ENCODE measurements around the gene TXNRD1.

The TXNRD1 gene

GRCh38 chr12:104358353-104359003, 142.9 kb downstream of the TXNRD1 start:
- WGBS, 2 donors (ENCODE audit: extremely low coverage in 2 of 2, insufficient read length in 2 of 2, insufficient replicate concordance in 1 of 2), result no CpG with 5 or more reads among the region's 5 CpGs
- Histone ChIP-seq H2BK12ac (ENCODE audit: low read length) (no peak overlapping the region), H4K91ac (ENCODE audit: low read depth, low read length, poor library complexity) (no peak overlapping the region), H3K27ac (replicated peaks; ENCODE audit: low read length) (no peak overlapping the region), H3K18ac (ENCODE audit: low read length) (no peak overlapping the region), H3K4me2 (ENCODE audit: insufficient read depth, low read length, poor library complexity, severe bottlenecking) (no peak overlapping the region), H3K9ac (ENCODE audit: low read depth, low read length, poor library complexity) (no peak overlapping the region), H2BK15ac (ENCODE audit: low read length) (no peak overlapping the region), H4K8ac (ENCODE audit: low read depth, low read length) (no peak overlapping the region), H3K79me1 (ENCODE audit: low read depth, low read length) (no peaks in the 10 kb centered on the region), H3K4me3 (ENCODE audit: low read length in 2 of 2) (no peak overlapping the region), H3K4me1 (ENCODE audit: control insufficient read depth in 2 of 2, insufficient read depth in 1 of 2, low read depth in 1 of 2, low read length in 2 of 2) (no peaks in the 10 kb centered on the region), H3K23ac (ENCODE audit: low read depth, low read length, poor library complexity) (no peak overlapping the region), H3K14ac (ENCODE audit: low read length) (no peak overlapping the region), H2BK120ac (ENCODE audit: low read depth, low read length) (no peak overlapping the region), H3K36me3 (replicated peaks in 1 of 2; ENCODE audit: control insufficient read depth in 2 of 2, insufficient read depth in 2 of 2, low read length in 2 of 2) (peaks cover 2 to 10% of the 10 kb centered on the region in 2 donors), H3K27me3 (ENCODE audit: control insufficient read depth in 3 of 3, insufficient read depth in 3 of 3, low read depth in 1 of 3, low read length in 3 of 3) (no peaks in the 10 kb centered on the region), H3K9me3 (replicated peaks in 1 of 2; ENCODE audit: control insufficient read depth in 2 of 2, insufficient read depth in 1 of 2, low read depth in 1 of 2, low read length in 2 of 2) (peaks cover 4 to 12% of the 10 kb centered on the region in 2 donors), H2AFZ (ENCODE audit: low read length) (no peak overlapping the region), H2BK5ac (ENCODE audit: low read length) (no peak overlapping the region), H3K4ac (ENCODE audit: low read length) (no peak overlapping the region), H2AK5ac (ENCODE audit: low read depth, low read length) (no peak overlapping the region)
- DNase-seq (ENCODE audit: low spot score), result no peak

DNA sequence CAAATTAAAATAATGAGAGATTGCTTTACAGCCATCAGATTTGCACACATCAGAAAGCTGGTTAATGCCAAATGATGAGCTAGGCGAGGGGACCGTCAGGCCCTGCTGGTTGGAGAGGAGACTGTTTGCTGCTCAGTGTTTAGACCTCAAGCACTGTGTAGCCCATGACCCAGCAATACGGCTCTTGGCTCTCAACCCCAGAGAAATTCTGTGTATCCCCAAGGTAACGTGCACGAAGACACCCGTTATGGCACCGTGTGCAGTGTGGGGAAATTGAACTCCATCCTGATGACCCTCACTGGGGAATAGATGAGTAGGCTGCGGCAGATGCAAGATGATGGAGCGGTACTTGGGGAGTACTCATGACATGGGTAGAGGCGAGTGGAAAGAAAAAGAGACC, 143.6 kb downstream of the TXNRD1 start:
- Histone ChIP-seq H2AFZ (ENCODE audit: low read length) (no peak overlapping the region), H3K9me3 (replicated peaks in 1 of 2; ENCODE audit: control insufficient read depth in 2 of 2, insufficient read depth in 1 of 2, low read depth in 1 of 2, low read length in 2 of 2) (peaks cover 4 to 12% of the 10 kb centered on the region in 2 donors), H2BK12ac (ENCODE audit: low read length) (no peak overlapping the region), H3K27me3 (ENCODE audit: control insufficient read depth in 3 of 3, insufficient read depth in 3 of 3, low read depth in 1 of 3, low read length in 3 of 3) (no peaks in the 10 kb centered on the region), H2BK120ac (ENCODE audit: low read depth, low read length) (no peak overlapping the region), H3K4me1 (ENCODE audit: control insufficient read depth in 2 of 2, insufficient read depth in 1 of 2, low read depth in 1 of 2, low read length in 2 of 2) (no peaks in the 10 kb centered on the region), H2BK15ac (ENCODE audit: low read length) (no peak overlapping the region), H3K79me1 (ENCODE audit: low read depth, low read length) (no peaks in the 10 kb centered on the region), H4K91ac (ENCODE audit: low read depth, low read length, poor library complexity) (no peak overlapping the region), H3K4me2 (ENCODE audit: insufficient read depth, low read length, poor library complexity, severe bottlenecking) (no peak overlapping the region), H3K23ac (ENCODE audit: low read depth, low read length, poor library complexity) (no peak overlapping the region), H3K14ac (ENCODE audit: low read length) (no peak overlapping the region), H3K9ac (ENCODE audit: low read depth, low read length, poor library complexity) (no peak overlapping the region), H3K18ac (ENCODE audit: low read length) (no peak overlapping the region), H2AK5ac (ENCODE audit: low read depth, low read length) (no peak overlapping the region), H2BK5ac (ENCODE audit: low read length) (no peak overlapping the region), H3K27ac (replicated peaks; ENCODE audit: low read length) (no peak overlapping the region), H3K4me3 (ENCODE audit: low read length in 2 of 2) (no peak overlapping the region), H4K8ac (ENCODE audit: low read depth, low read length) (no peak overlapping the region), H3K4ac (ENCODE audit: low read length) (no peak overlapping the region), H3K36me3 (replicated peaks in 1 of 2; ENCODE audit: control insufficient read depth in 2 of 2, insufficient read depth in 2 of 2, low read length in 2 of 2) (peaks cover 2 to 10% of the 10 kb centered on the region in 2 donors)
- no CpG with 5 or more reads among the region's 10 CpGs for WGBS, 2 donors (ENCODE audit: extremely low coverage in 2 of 2, insufficient read length in 2 of 2, insufficient replicate concordance in 1 of 2)
- DNase-seq (ENCODE audit: low spot score), result no peak

- H2BK5ac ChIP-seq (ENCODE audit: low read length), result no peak overlapping the region
- H2BK15ac ChIP-seq (ENCODE audit: low read length), result no peak overlapping the region
- no peak overlapping the region for H3K4me2 ChIP-seq (ENCODE audit: insufficient read depth, low read length, poor library complexity, severe bottlenecking)
- H2AK5ac ChIP-seq (ENCODE audit: low read depth, low read length), result no peak overlapping the region
- peaks cover 0 to 2% of the 10 kb centered on the region in 2 donors for H3K36me3 ChIP-seq (replicated peaks in 1 of 2; ENCODE audit: control insufficient read depth in 2 of 2, insufficient read depth in 2 of 2, low read length in 2 of 2)
- no peak overlapping the region for H3K4ac ChIP-seq (ENCODE audit: low read length)
- H2AFZ ChIP-seq (ENCODE audit: low read length), result no peak overlapping the region
- no peak overlapping the region for H4K91ac ChIP-seq (ENCODE audit: low read depth, low read length, poor library complexity)
- no peak for DNase-seq (ENCODE audit: low spot score)
- H2BK12ac ChIP-seq (ENCODE audit: low read length), result no peak overlapping the region
- no peaks in the 10 kb centered on the region for H3K27me3 ChIP-seq (ENCODE audit: control insufficient read depth in 3 of 3, insufficient read depth in 3 of 3, low read depth in 1 of 3, low read length in 3 of 3)
- no peak overlapping the region for H3K27ac ChIP-seq (replicated peaks; ENCODE audit: low read length)
- no peaks in the 10 kb centered on the region for H3K79me1 ChIP-seq (ENCODE audit: low read depth, low read length)
- no peak overlapping the region for H4K8ac ChIP-seq (ENCODE audit: low read depth, low read length)
- peaks cover 4 to 12% of the 10 kb centered on the region in 2 donors for H3K9me3 ChIP-seq (replicated peaks in 1 of 2; ENCODE audit: control insufficient read depth in 2 of 2, insufficient read depth in 1 of 2, low read depth in 1 of 2, low read length in 2 of 2)
- no CpG with 5 or more reads among the region's 3 CpGs for WGBS, 2 donors (ENCODE audit: extremely low coverage in 2 of 2, insufficient read length in 2 of 2, insufficient replicate concordance in 1 of 2)
- no peak overlapping the region for H3K9ac ChIP-seq (ENCODE audit: low read depth, low read length, poor library complexity)
- no peak overlapping the region for H3K18ac ChIP-seq (ENCODE audit: low read length)
- no peak overlapping the region for H2BK120ac ChIP-seq (ENCODE audit: low read depth, low read length)
- H3K4me3 ChIP-seq (ENCODE audit: low read length in 2 of 2), result no peak overlapping the region
- no peak overlapping the region for H3K23ac ChIP-seq (ENCODE audit: low read depth, low read length, poor library complexity)
- no peak overlapping the region for H3K14ac ChIP-seq (ENCODE audit: low read length)
- H3K4me1 ChIP-seq (ENCODE audit: control insufficient read depth in 2 of 2, insufficient read depth in 1 of 2, low read depth in 1 of 2, low read length in 2 of 2), result no peaks in the 10 kb centered on the region
Observed at GRCh38 chr12:104360157-104360556, 144.6 kb downstream of the TXNRD1 start.

DNA sequence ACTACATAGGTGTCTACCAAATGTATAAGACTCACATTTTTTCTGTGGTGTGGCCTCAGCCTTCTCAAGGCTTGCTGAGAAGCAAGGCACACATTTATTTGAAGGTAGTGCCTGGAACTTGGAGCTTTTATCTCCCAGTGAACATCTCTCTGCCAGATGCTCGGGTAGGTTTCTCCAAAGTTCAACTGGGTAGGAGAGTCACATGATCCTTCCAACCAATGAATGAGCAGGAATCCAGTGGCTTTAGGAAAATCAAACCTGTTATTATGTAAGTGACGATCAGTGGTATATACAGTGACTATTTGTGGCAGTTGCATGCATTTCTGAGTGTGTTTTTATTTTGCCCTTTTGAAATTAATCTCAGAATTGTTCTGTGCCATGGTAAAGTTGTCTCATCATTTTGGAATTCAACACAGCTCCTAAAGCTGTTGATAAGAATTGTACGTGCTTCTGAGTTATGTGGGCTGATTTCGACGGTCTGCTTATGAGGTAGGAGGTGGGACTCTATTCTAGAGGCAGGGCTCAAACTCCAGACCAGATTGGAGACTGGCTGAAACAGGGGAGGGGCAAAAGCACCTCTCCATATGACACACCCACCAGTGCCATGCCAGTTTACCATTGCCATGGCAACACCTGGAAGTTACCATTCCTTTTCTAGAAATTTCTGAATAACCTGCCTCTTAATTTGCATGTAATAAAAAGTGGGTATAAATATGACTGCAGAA, 145.6 kb downstream of the TXNRD1 start:
- no peaks in the 10 kb centered on the region for H3K27me3 ChIP-seq (ENCODE audit: control insufficient read depth in 3 of 3, insufficient read depth in 3 of 3, low read depth in 1 of 3, low read length in 3 of 3)
- no peak overlapping the region for H3K23ac ChIP-seq (ENCODE audit: low read depth, low read length, poor library complexity)
- no peak overlapping the region for H4K8ac ChIP-seq (ENCODE audit: low read depth, low read length)
- no peak overlapping the region for H3K9ac ChIP-seq (ENCODE audit: low read depth, low read length, poor library complexity)
- no peak overlapping the region for H2AFZ ChIP-seq (ENCODE audit: low read length)
- no peaks in the 10 kb centered on the region for H3K79me1 ChIP-seq (ENCODE audit: low read depth, low read length)
- H2BK12ac ChIP-seq (ENCODE audit: low read length), result no peak overlapping the region
- no peak overlapping the region for H3K27ac ChIP-seq (replicated peaks; ENCODE audit: low read length)
- H4K91ac ChIP-seq (ENCODE audit: low read depth, low read length, poor library complexity), result no peak overlapping the region
- no CpG with 5 or more reads among the region's 5 CpGs for WGBS, 2 donors (ENCODE audit: extremely low coverage in 2 of 2, insufficient read length in 2 of 2, insufficient replicate concordance in 1 of 2)
- H3K4me1 ChIP-seq (ENCODE audit: control insufficient read depth in 2 of 2, insufficient read depth in 1 of 2, low read depth in 1 of 2, low read length in 2 of 2), result no peaks in the 10 kb centered on the region
- H3K4me2 ChIP-seq (ENCODE audit: insufficient read depth, low read length, poor library complexity, severe bottlenecking), result no peak overlapping the region
- H3K9me3 ChIP-seq (replicated peaks in 1 of 2; ENCODE audit: control insufficient read depth in 2 of 2, insufficient read depth in 1 of 2, low read depth in 1 of 2, low read length in 2 of 2), result peaks cover 4 to 12% of the 10 kb centered on the region in 2 donors
- no peaks in the 10 kb centered on the region for H3K36me3 ChIP-seq (replicated peaks in 1 of 2; ENCODE audit: control insufficient read depth in 2 of 2, insufficient read depth in 2 of 2, low read length in 2 of 2)
- H3K4ac ChIP-seq (ENCODE audit: low read length), result no peak overlapping the region
- no peak overlapping the region for H3K18ac ChIP-seq (ENCODE audit: low read length)
- H2AK5ac ChIP-seq (ENCODE audit: low read depth, low read length), result no peak overlapping the region
- H3K4me3 ChIP-seq (ENCODE audit: low read length in 2 of 2), result no peak overlapping the region
- H2BK5ac ChIP-seq (ENCODE audit: low read length), result no peak overlapping the region
- no peak overlapping the region for H3K14ac ChIP-seq (ENCODE audit: low read length)
- no peak overlapping the region for H2BK120ac ChIP-seq (ENCODE audit: low read depth, low read length)
- H2BK15ac ChIP-seq (ENCODE audit: low read length), result no peak overlapping the region
- no peak for DNase-seq (ENCODE audit: low spot score)

Data from neuronal stem cell (in vitro differentiated cells).